Islet of Langerhans (tissue), 1 donor: ENCODE measurements around the gene LRBA.
"Not testable (repeated sequence)": the region's sequence is repeated elsewhere in the genome, so short reads cannot be mapped to it uniquely, and the experiment has no call there.

Experiments
- FAIRE-seq: peaks from one replicate; lab custom pipeline; 2011; peaks lifted over from hg19 to GRCh38; lab: Jason Lieb, UNC

Gene LRBA

GRCh38 chr4:150973626-150974251 is 41.3 kb downstream of the LRBA start:
- no peak for FAIRE-seq

DNA sequence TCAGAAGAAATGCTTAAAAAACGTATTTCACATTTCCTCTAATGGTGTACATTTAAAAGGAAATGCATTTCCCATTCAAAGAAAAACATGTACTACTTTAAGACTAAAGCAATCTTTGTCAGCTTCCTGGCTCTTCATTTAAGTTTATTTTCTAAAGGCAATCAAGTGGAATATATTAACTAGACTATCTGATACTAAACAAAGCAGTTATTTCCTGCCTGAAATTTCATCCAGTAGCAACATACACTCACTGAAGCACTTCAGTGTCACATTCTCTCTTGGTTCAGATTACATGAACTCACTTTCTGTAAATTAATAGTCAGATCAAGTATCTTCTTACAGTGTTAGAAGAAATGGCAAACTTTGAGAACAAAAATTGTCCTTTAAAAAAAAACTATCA is 42.5 kb downstream of the LRBA start:
- FAIRE-seq: peak; percentile 94

DNA sequence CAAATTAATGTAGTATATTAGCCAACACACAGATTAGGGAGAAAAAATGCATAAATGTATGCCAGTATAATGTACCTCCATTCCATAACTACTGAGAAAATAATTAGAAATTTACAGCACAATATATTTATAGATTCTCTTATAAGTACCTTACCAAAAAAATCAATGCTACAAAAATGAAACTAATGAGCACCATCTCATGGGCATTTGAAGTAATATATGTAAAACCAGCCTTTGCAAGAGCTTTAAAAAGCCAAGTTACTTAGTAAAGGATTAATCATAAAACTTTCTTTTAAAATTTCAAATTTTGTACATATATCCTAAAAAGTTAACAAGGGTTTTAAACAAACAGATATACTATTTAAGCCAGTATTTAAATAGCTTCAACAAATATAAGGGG is 43.2 kb downstream of the LRBA start:
- no peak for FAIRE-seq

GRCh38 chr4:150970685-150971151 is 44.4 kb downstream of the LRBA start:
- no peak for FAIRE-seq

- no peak for FAIRE-seq
Observed at GRCh38 chr4:150964754-150965153, 50.3 kb downstream of the LRBA start.

DNA sequence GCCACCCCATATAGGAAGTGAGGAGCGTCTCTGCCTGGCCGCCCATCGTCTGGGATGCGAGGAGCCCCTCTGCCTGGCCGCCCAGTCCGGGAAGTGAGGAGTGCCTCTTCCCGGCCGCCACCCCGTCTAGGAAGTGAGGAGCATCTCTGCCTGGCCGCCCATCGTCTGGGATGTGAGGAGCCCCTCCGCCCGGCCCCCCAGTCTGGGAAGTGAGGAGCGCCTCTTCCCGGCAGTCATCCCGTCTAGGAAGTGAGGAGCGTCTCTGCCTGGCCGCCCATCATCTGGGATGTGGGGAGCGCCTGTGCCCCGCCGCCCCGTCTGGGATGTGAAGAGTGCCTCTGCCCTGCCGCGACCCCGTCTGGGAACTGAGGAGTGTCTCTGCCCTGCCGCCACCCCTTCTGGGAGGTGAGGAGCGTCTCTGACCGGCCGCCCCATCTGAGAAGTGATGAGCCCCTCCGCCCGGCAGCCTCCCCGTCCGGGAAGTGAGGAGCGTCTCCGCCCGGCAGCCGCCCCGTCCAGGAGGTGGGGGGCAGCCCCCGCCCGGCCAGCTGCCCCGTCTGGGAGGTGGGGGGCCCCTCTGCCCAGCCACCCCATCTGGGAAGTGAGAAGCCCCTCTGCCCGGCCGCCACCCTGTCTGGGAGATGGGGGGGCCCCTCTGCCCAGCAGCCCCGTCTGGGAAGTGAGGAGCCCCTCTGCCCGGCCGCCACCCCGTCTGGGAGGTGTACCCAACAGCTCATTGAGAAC is 51.3 kb downstream of the LRBA start:
- not testable (repeated sequence) for FAIRE-seq

GRCh38 chr4:150962245-150962644 is 52.8 kb downstream of the LRBA start:
- FAIRE-seq: no peak

DNA sequence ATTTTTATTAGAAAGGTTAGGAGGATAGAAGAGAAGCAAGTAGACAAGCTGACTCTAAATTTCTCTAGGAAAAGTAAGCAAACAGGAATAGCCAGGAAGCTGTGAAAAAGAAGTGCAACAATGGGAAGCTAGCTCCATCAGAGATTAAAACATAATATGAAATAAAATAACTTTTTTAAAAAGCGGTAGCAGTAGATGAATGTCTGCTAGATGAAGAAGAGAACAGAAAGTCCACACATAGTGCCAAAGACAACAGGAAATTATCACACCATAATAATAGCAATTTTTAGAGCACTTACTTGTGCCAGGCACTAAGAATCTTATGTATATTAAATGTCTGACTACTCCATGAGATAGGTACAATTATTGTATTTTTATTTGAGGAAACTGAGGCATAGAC is 53.5 kb downstream of the LRBA start:
- no peak for FAIRE-seq

DNA sequence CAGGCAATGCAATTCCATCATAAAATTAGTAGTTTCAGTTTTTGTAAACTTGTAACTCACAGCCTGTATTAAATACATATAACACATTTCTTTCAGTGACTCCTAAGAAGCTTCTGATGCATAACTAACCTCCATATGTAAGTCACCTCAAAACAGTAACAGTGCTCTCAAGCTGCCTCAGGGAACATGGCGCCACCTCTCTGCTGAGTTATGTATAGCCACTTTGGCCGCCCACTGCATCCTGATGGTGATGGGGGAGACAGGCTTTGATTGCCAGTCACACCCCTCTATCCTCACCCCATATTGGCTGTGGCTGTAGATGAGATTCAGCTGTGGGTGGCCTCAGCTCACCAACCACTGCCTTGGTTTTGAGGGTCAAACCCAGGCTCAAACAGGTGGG is 54.3 kb downstream of the LRBA start:
- no peak for FAIRE-seq

DNA sequence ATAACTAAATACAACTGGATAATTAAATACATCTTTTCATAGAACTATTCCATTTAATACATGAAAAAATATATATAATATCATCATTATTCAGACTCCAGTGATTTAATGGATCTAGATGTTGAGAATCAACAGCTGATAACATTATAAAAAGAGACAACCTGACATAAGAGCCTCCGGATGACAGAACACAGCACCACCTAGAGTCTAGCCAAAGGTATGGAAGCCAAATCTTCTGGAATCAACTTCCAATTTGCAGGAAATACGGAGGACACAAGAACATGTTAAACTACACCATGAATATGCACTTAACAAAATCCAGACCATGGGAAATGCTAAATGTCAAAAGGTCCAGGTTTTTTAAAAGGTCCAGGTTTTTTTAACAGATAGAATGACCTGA is 55.0 kb downstream of the LRBA start:
- FAIRE-seq: no peak

DNA sequence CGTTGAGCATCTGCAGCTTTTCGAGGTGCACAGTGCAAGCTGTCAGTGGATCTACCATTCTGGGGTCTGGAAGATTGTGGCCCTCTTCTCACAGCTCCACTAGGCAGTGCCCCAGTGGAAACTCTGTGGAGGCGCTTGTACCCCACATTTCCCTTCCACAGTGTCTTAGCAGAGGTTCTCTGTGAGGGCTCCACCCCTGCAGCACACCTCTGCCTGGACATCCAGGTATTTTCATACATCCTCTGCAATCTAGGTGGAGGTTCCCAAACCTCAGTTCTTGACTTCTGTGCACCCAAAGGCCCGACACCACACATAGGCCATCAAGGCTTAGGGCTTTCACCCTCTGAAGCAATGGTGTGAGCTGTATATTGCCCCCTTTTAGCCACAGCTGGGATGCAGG is 57.1 kb downstream of the LRBA start:
- not testable (repeated sequence) for FAIRE-seq

DNA sequence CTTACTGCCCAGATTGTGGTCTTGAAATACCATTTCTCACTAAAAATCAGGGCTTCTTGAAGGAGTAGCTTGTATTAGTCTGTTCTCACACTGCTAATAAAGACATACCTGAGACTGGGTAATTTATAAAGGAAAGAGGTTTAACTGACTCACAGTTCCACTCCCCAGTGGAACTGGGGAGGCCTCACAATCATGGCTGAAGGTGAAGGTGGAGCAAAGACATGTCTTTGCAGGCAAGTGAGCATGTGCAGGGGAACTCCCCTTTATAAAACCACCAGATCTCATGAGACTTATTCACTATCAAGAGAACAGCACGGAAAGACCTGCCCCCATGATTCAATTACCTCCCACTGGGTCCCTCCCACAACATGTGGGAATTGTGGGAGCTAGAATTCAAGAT is 58.0 kb downstream of the LRBA start:
- not testable (repeated sequence) for FAIRE-seq

DNA sequence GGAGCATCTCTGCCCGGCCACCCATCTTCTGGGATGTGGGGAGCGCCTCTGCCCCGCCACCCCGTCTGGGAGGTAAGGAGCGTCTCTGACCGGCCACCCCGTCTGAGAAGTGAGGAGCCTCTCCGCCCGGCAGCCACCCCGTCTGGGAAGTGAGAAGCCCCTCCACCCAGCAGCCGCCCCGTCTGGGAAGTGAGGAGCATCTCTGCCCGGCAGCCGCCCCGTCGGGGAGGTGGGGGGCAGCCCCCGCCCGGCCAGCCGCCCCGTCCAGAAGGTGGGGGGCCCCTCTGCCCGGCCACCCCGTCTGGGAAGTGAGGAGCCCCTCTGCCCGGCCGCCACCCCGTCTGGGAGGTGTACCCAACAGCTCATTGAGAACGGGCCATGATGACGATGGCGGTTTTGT is 61.2 kb downstream of the LRBA start:
- not testable (repeated sequence) for FAIRE-seq

- no peak for FAIRE-seq
Observed at GRCh38 chr4:150952167-150952845, 62.8 kb downstream of the LRBA start.

DNA sequence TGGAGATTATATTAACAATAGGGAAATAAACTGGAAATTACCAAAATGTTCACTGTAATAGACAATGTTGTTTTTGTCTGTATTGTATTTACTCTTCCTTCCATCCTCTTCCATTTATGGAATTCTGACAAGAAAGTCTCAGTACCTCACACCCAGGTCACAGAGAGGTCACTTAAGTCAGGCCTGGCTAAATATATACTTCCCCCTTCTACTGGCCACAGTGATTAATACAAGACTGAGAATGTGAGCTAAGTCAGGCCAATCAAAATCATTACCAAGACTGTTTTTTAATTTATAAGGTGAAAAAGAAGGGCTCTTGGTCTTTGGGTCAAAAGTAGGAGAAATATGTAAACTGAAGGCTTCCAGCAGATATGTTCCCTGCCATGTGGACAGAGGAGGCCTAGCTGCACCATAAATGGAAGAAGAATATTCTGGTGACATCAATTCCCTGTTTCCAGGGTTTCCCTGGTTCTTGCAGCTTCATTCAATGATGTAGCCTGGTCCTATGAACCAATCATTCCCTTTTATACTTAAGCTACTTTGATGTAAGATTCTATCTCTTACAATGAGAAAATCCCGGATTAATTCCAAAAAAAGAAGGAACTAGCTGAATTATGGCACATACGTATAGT is 64.3 kb downstream of the LRBA start:
- FAIRE-seq: peak; percentile 53

DNA sequence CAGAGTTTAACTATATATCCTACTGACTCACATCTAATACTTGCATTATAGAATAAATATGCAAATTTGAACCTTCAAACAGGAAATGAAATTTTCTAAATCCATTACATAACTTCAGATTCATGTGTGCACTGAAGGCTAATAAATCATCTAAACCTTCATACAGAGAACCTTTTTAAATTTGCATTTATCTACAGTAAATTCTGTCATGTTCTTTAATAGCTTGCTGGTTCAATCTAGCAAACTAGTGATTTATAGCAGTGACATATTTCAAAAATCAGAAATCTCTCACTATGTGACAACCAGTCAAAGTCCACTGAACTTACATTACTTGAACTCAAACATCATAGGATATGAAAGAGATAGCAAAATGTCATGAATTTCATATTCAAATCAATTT is 65.1 kb downstream of the LRBA start:
- peak; percentile 69 for FAIRE-seq

GRCh38 chr4:150949342-150949741 is 65.7 kb downstream of the LRBA start:
- FAIRE-seq: no peak

DNA sequence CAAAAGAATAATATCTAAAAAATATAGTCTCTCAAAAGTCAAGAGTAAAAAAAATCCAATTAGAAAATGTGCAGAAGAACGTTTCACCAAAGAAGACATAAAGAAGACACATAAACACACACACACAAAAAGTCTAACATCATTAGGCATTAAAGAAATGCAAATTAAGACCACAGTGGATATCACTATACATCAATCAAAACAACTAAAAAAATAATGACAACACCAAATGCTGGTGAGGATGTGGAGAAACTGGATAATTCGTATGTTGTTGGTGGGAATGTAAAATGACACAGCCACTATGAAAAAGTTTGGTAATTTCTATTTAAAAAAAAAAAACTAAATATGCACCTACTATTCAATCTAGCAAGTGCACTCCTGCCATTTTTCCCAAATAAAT is 66.4 kb downstream of the LRBA start:
- FAIRE-seq: peak; percentile 68

GRCh38 chr4:150948074-150948473 is 67.0 kb downstream of the LRBA start:
- peak; percentile 33 for FAIRE-seq

- no peak for FAIRE-seq
Observed at GRCh38 chr4:150944660-150945059, 70.4 kb downstream of the LRBA start.

DNA sequence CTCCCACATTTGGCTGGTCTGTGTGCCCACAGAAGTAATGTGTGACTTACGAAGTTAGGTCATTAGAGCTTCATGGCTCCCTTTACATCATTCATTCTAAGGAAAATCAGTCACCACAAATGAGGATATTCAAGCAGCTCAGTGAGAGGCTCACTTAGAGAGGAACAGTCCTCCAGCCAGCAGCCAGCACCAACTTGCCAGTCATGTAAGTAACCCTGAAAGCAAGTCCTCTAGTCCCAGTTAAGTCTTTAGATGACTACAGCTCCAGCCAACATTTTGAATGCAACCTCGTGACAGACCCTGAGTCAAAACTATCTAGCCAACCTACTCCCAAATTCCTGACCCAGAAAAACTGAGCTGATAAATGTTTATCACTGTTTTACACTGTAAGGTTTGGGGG is 71.3 kb downstream of the LRBA start:
- FAIRE-seq: no peak

DNA sequence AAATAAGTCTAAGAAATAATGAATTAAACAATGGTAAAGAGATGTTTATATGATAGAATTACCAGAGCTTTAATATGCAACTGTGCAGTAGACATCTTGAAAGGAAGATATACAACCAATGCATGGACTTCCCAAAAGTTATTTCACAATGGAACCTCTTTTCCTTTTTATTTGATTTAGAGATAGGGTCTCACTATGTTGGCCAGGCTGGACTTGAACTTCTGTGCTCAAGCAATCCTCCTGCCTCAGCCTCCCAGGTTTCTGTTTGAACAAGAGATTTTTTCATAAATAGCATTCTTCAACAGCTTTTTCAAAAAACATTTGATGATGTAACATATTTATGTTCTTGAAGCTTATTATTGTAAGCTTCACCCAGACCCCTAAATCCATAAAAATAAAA is 72.0 kb downstream of the LRBA start:
- FAIRE-seq: no peak

- no peak for FAIRE-seq
Observed at GRCh38 chr4:150942539-150942938, 72.5 kb downstream of the LRBA start.
